Neuronal stem cell (in vitro differentiated cells): ENCODE measurements around the gene TCTN2.

ENCODE experiments used
- DNase-seq: peaks from one replicate; pipeline ENCODE4 v3.0.0-alpha.2; 2013; ENCODE audit warnings: low spot score
- H2AFZ ChIP-seq: one replicate; pipeline ENCODE4 v1.6.1; 2013; ENCODE audit warnings: mild to moderate bottlenecking, low read length, inconsistent platforms
- H2AK5ac ChIP-seq: 2 replicates; pipeline ENCODE4 v1.6.1; 2013; ENCODE audit warnings: low read depth, mild to moderate bottlenecking, inconsistent platforms, low read length, moderate library complexity, mixed read lengths
- H2BK120ac ChIP-seq: 2 replicates; pipeline ENCODE4 v1.6.1; 2013; ENCODE audit warnings: low read depth, mild to moderate bottlenecking, inconsistent platforms, low read length, moderate library complexity, mixed read lengths
- H2BK12ac ChIP-seq: one replicate; pipeline ENCODE4 v1.6.1; 2013; ENCODE audit warnings: low read length, inconsistent platforms
- H2BK15ac ChIP-seq: 2 replicates; pipeline ENCODE4 v1.6.1; 2013; ENCODE audit warnings: mild to moderate bottlenecking, low read length, inconsistent platforms, mixed read lengths
- H2BK5ac ChIP-seq: one replicate; pipeline ENCODE4 v1.6.1; 2013; ENCODE audit warnings: inconsistent platforms, mild to moderate bottlenecking, low read length, moderate library complexity
- H3K14ac ChIP-seq: one replicate; pipeline ENCODE4 v1.6.1; 2013; ENCODE audit warnings: low read length, inconsistent platforms
- H3K18ac ChIP-seq: 2 replicates; pipeline ENCODE4 v1.6.1; 2013; ENCODE audit warnings: low read length, inconsistent platforms
- H3K23ac ChIP-seq: 2 replicates; pipeline ENCODE4 v1.6.1; 2013; ENCODE audit warnings: low read depth, mild to moderate bottlenecking, mixed read lengths, low read length, inconsistent platforms; ENCODE audit not compliant: poor library complexity
- H3K27ac ChIP-seq: replicated peaks from 3 replicates; pipeline ENCODE4 v1.5.1; 2013; ENCODE audit warnings: low read length, inconsistent platforms
- H3K27me3 ChIP-seq, 3 experiments: 2 replicates each; pipeline ENCODE4 v1.6.1; 2013; ENCODE audit warnings: low read length in 3 of 3, mild to moderate bottlenecking in 2 of 3, inconsistent platforms in 1 of 3, low read depth in 1 of 3, mixed read lengths in 1 of 3, moderate library complexity in 1 of 3; ENCODE audit not compliant: control insufficient read depth in 3 of 3, insufficient read depth in 3 of 3
- H3K36me3 ChIP-seq, 2 donors: replicated peaks in 1 of 2; 2 replicates each; pipeline ENCODE4 v1.6.1; 2013; ENCODE audit warnings: low read length in 2 of 2; ENCODE audit not compliant: control insufficient read depth in 2 of 2, insufficient read depth in 2 of 2
- H3K4ac ChIP-seq: 2 replicates; pipeline ENCODE4 v1.6.1; 2013; ENCODE audit warnings: inconsistent platforms, mild to moderate bottlenecking, low read length, moderate library complexity
- H3K4me1 ChIP-seq, 2 donors: 1 replicate in 1 of 2; 2 replicates in 1 of 2; pipeline ENCODE4 v1.6.1; 2013; ENCODE audit warnings: low read length in 2 of 2, low read depth in 1 of 2; ENCODE audit not compliant: control insufficient read depth in 2 of 2, insufficient read depth in 1 of 2
- H3K4me2 ChIP-seq: one replicate; pipeline ENCODE4 v1.6.1; 2013; ENCODE audit warnings: mild to moderate bottlenecking, low read length, inconsistent platforms; ENCODE audit not compliant: insufficient read depth, poor library complexity, severe bottlenecking
- H3K4me3 ChIP-seq, 2 donors: 2 replicates each; pipeline ENCODE4 v1.5.1; 2013; ENCODE audit warnings: low read length in 2 of 2, mild to moderate bottlenecking in 2 of 2, inconsistent platforms in 1 of 2, moderate library complexity in 1 of 2
- H3K79me1 ChIP-seq: one replicate; pipeline ENCODE4 v1.6.1; 2013; ENCODE audit warnings: low read depth, mild to moderate bottlenecking, inconsistent platforms, low read length, moderate library complexity
- H3K9ac ChIP-seq: one replicate; pipeline ENCODE4 v1.6.1; 2013; ENCODE audit warnings: mild to moderate bottlenecking, low read depth, low read length, inconsistent platforms; ENCODE audit not compliant: poor library complexity
- H3K9me3 ChIP-seq, 2 donors: replicated peaks in 1 of 2; 2 replicates each; pipeline versions ENCODE3 to v1.6.1; 2013; ENCODE audit warnings: low read length in 2 of 2, mild to moderate bottlenecking in 2 of 2, inconsistent platforms in 1 of 2, low read depth in 1 of 2, mixed read lengths in 1 of 2, moderate library complexity in 1 of 2; ENCODE audit not compliant: control insufficient read depth in 2 of 2, insufficient read depth in 1 of 2
- H4K8ac ChIP-seq: one replicate; pipeline ENCODE4 v1.6.1; 2013; ENCODE audit warnings: low read depth, mild to moderate bottlenecking, inconsistent platforms, low read length, moderate library complexity
- H4K91ac ChIP-seq: one replicate; pipeline ENCODE4 v1.6.1; 2013; ENCODE audit warnings: low read length, low read depth, mild to moderate bottlenecking, inconsistent platforms; ENCODE audit not compliant: poor library complexity
- WGBS, 2 donors: extraction: QIAGEN DNeasy Blood & Tissue Kit; methylation state at CpG; one replicate each; pipeline ENCODE4 v1.1.7; 2013; ENCODE audit warnings: missing lambda C conversion rate in 2 of 2, mixed read lengths in 1 of 2; ENCODE audit not compliant: insufficient read length in 2 of 2, insufficient replicate concordance in 1 of 2; ENCODE audit errors: extremely low coverage in 2 of 2; 5-methylcytosine and 5-hydroxymethylcytosine counted together

Gene TCTN2

DNA sequence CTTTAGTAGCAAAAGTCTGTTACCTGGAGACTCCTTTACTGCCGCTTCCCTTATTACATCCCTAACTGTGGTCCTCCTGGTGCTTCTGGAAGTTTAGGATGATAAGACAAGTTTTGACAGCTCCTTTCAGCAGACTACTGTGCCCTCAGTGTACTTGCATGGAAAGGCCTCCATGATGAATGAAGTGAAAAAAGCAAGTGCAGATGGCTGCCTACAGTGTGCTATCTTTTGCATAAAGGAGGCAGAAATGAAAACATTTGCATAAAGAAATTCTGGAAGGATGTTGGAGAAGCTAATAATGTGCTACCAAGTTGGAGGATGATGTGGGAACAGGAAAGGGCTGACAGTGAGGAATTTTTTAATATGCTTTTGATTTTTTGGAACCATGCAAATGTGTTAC is 4.5 kb downstream of the TCTN2 start:
- no peak for DNase-seq

DNA sequence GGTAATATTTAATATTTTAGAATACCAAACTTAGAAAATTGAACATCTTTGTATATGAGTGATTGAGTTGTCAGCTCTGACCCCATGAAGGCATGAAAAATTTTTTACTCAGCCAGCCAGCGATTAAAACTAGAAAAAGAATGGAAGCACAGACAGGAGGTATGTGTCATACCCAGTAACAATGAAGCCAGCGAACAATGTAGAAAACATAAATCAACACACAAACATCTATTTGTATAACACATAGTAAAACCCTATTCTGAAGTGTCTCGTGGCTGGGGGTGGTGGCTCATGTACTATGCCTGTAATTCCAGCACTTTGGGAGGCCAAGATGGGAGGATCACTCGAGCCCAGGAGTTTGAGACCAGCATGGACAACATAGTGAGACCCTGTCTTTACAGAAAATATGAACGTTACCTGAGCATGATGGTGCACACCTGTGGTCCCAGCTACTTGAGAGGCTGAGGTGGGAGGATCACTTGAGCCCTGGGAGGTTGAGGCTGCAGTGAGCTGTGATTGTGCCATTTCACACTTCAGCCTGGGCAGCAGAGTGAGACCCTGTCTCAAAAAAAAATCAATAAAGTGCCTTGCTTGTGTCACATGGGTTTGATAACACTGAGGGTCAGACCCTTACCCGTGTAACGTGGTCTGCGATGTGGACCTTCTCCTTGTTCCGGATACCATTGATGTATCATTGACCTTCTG is 5.9 kb downstream of the TCTN2 start:
- Histone ChIP-seq H2BK120ac (no peak overlapping the region), H3K4ac (no peak overlapping the region), H4K8ac (no peak overlapping the region), H3K79me1 (peaks cover 2% of the 10 kb centered on the region), H2BK15ac (no peak overlapping the region), H3K4me3 (no peak overlapping the region), H4K91ac (no peak overlapping the region), H3K23ac (no peak overlapping the region), H2BK5ac (no peak overlapping the region), H2AK5ac (no peak overlapping the region), H3K27me3 (no peaks in the 10 kb centered on the region), H2AFZ (no peak overlapping the region), H3K4me2 (no peak overlapping the region), H3K4me1 (peaks cover 2 to 3% of the 10 kb centered on the region in 2 donors), H2BK12ac (no peak overlapping the region), H3K18ac (no peak overlapping the region), H3K9ac (no peak overlapping the region), H3K36me3 (peaks cover 19 to 54% of the 10 kb centered on the region in 2 donors), H3K27ac (no peak overlapping the region), H3K14ac (no peak overlapping the region), H3K9me3 (no peaks in the 10 kb centered on the region)
- no peak for DNase-seq
- WGBS, 2 donors, result no CpG with 5 or more reads among the region's 9 CpGs

More for the DNA sequence above, 4.5 kb downstream of the TCTN2 start:
- Histone ChIP-seq H4K91ac (no peak overlapping the region), H3K4me1 (peaks cover 6% of the 10 kb centered on the region in 2 donors), H3K4ac (no peak overlapping the region), H3K4me2 (no peak overlapping the region), H3K27me3 (no peaks in the 10 kb centered on the region), H2AFZ (no peak overlapping the region), H2BK12ac (no peak overlapping the region), H3K79me1 (peaks cover 5% of the 10 kb centered on the region), H3K18ac (no peak overlapping the region), H3K27ac (no peak overlapping the region), H3K9ac (no peak overlapping the region), H3K23ac (no peak overlapping the region), H2BK15ac (no peak overlapping the region), H3K14ac (no peak overlapping the region), H3K4me3 (no peak overlapping the region), H2BK120ac (no peak overlapping the region), H3K9me3 (no peaks in the 10 kb centered on the region), H2BK5ac (no peak overlapping the region), H4K8ac (no peak overlapping the region), H2AK5ac (no peak overlapping the region), H3K36me3 (peaks cover 16 to 46% of the 10 kb centered on the region in 2 donors)
- no CpG with 5 or more reads among the region's 1 CpG for WGBS, 2 donors

DNA sequence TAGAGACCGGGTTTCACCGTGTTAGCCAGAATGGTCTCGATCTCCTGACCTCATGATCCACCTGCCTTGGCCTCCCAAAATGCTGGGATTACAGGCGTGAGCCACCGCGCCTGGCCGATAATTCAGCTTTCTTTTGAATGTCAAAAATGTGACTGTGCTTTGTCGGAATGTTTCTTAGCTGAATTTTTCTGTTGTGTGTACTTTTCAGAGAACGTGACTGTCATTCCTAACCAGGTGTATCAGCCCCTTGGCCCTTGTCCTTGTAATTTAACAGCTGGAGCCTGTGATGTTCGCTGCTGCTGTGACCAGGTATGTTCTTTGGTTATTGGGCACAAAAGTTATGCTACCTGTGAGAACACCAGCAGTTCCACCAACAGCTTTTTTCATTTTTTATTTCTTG is 8.1 kb downstream of the TCTN2 start:
- Histone ChIP-seq H3K4me1 (no peaks in the 10 kb centered on the region), H3K9me3 (no peaks in the 10 kb centered on the region), H2AFZ (no peak overlapping the region), H2AK5ac (no peak overlapping the region), H3K36me3 (peaks cover 16 to 50% of the 10 kb centered on the region in 2 donors), H3K9ac (no peak overlapping the region), H2BK120ac (no peak overlapping the region), H2BK15ac (no peak overlapping the region), H3K4me3 (no peak overlapping the region), H3K27ac (no peak overlapping the region), H3K14ac (no peak overlapping the region), H3K4ac (no peak overlapping the region), H3K23ac (no peak overlapping the region), H4K91ac (no peak overlapping the region), H3K27me3 (no peaks in the 10 kb centered on the region), H3K4me2 (no peak overlapping the region), H4K8ac (no peak overlapping the region), H3K18ac (no peak overlapping the region), H3K79me1 (no peaks in the 10 kb centered on the region), H2BK12ac (no peak overlapping the region), H2BK5ac (no peak overlapping the region)
- no peak for DNase-seq
- WGBS, 2 donors, result no CpG with 5 or more reads among the region's 10 CpGs

DNA sequence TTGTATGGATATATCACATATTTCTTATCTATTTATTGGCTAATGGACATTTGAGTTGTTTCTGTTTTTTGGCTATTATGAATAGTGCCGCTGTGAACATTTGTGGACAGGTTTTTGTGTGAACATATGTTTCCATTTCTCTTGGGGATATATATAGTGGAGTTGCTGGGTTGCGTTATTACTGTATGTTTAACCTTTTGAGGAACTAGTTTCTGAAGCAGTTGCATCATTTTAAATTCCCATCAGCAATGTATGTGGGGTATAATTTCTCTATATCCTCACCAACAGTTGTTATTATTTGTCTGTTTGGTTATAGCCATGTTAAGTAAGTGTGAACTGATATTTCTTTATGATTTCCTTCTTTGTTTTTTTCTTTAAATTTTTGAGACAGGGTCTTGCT is 10.7 kb downstream of the TCTN2 start:
- H3K4me3 ChIP-seq, result no peak overlapping the region
- H2BK120ac ChIP-seq, result no peak overlapping the region
- H3K27me3 ChIP-seq, result no peaks in the 10 kb centered on the region
- H2BK5ac ChIP-seq, result no peak overlapping the region
- no peak overlapping the region for H4K8ac ChIP-seq
- DNase-seq, result no peak
- H3K4me2 ChIP-seq, result no peak overlapping the region
- no peak overlapping the region for H3K23ac ChIP-seq
- no peak overlapping the region for H2BK12ac ChIP-seq
- no peak overlapping the region for H3K9ac ChIP-seq
- H3K18ac ChIP-seq, result no peak overlapping the region
- WGBS, 2 donors, result no CpG with 5 or more reads among the region's 2 CpGs
- H3K4me1 ChIP-seq, result no peaks in the 10 kb centered on the region
- H2BK15ac ChIP-seq, result no peak overlapping the region
- H2AK5ac ChIP-seq, result no peak overlapping the region
- H4K91ac ChIP-seq, result no peak overlapping the region
- no peak overlapping the region for H3K4ac ChIP-seq
- no peak overlapping the region for H2AFZ ChIP-seq
- no peak overlapping the region for H3K27ac ChIP-seq
- no peaks in the 10 kb centered on the region for H3K79me1 ChIP-seq
- H3K14ac ChIP-seq, result no peak overlapping the region
- peaks cover 13 to 41% of the 10 kb centered on the region in 2 donors for H3K36me3 ChIP-seq
- H3K9me3 ChIP-seq, result no peaks in the 10 kb centered on the region
